Panc1 (cell line): Measurements from ENCODE around the gene TPM4.

Experiments
- CTCF ChIP-seq: fragments of 450-650 bp; IDR thresholded peaks from 2 replicates; pipeline ENCODE4 v1.5.1; 2017; ENCODE audit warnings: mild to moderate bottlenecking
- POLR2AphosphoS5 ChIP-seq: IDR thresholded peaks from 2 replicates; pipeline ENCODE4 v1.6.1; 2012; ENCODE audit warnings: mild to moderate bottlenecking, low read depth, low read length, moderate library complexity
- REST ChIP-seq, 2 experiments: IDR thresholded peaks; 2 replicates each; pipeline ENCODE4 v1.6.1; 2011 to 2012; ENCODE audit warnings: low read depth in 2 of 2, control low read depth in 1 of 2, low read length in 1 of 2, mild to moderate bottlenecking in 1 of 2, moderate library complexity in 1 of 2; ENCODE audit not compliant: insufficient read depth in 1 of 2
- SIN3A ChIP-seq: IDR thresholded peaks from 2 replicates; pipeline ENCODE4 v1.6.1; 2012; ENCODE audit warnings: low read depth, mild to moderate bottlenecking, low read length, moderate library complexity, borderline replicate concordance; ENCODE audit not compliant: insufficient read depth
- TCF7L2 ChIP-seq: IDR thresholded peaks from 2 replicates; pipeline ENCODE4 v1.6.1; 2011; ENCODE audit warnings: mild to moderate bottlenecking, low read depth, low read length, inconsistent platforms

DNA sequence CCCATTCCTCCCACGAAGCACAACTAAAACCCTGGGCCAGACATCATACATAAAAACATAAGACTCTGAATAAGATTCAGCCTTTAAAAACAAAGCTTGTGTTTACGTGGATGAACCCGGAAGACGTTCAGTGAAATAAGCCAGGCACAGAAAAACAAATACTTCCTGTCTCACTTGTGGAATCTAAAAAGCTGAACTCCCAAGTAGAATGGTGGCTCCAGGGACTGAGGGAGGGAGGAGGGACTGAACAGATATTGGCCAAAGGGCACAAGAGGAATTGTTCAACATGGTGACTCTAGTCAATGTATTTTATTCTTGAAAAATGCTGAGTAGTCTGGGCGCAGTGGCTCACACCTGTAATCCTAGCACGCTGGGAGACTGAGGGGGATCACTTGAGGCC is 35.7 kb upstream of the TPM4 start:
- TF ChIP-seq CTCF (no peak), SIN3A (no peak), POLR2AphosphoS5 (no peak), TCF7L2 (no peak), REST (IDR thresholded peaks at IDR 0.05; ENCODE audit: insufficient read depth in 1 of 2, low read depth in 2 of 2, low read length in 1 of 2) (no peak)
